GM12878 (cell line): Measurements from ENCODE around the gene NUBP1. TPM values are rescaled to one million over a fixed set of nuclear protein-coding genes. Genes with fewer than 3 reads are reported as not detected.

ENCODE experiments used
- BCL3 ChIP-seq: IDR thresholded peaks from 2 replicates; pipeline ENCODE4 v1.6.1; 2011; ENCODE audit warnings: borderline replicate concordance, low read depth, mild to moderate bottlenecking, moderate library complexity, low read length; ENCODE audit not compliant: insufficient read depth, poor library complexity, severe bottlenecking
- BRCA1 ChIP-seq: IDR thresholded peaks from 2 replicates; pipeline ENCODE4 v1.6.1; 2011; ENCODE audit warnings: low read depth, low read length, improper control_type of control experiment
- CEBPB ChIP-seq, 2 experiments: fragments of 150-350 bp in 1 of 2; IDR thresholded peaks; 2 replicates each; pipeline ENCODE4 v1.6.1; 2012 to 2014; ENCODE audit warnings: low read depth in 2 of 2, low read length in 2 of 2, borderline replicate concordance in 1 of 2, inconsistent platforms in 1 of 2
- CREM ChIP-seq: IDR thresholded peaks from 2 replicates; pipeline ENCODE4 v1.6.1; 2014; ENCODE audit warnings: antibody characterized with exemption, low read depth
- CUX1 ChIP-seq: IDR thresholded peaks from 2 replicates; pipeline ENCODE4 v1.6.1; 2012; ENCODE audit warnings: improper control_type of control experiment, low read depth, low read length; ENCODE audit not compliant: insufficient replicate concordance
- GABPA ChIP-seq: IDR thresholded peaks from 2 replicates; pipeline ENCODE4 v1.6.1; 2014; ENCODE audit warnings: antibody characterized with exemption, low read depth, mild to moderate bottlenecking, inconsistent platforms
- HDGF ChIP-seq: fragments of 450-650 bp; IDR thresholded peaks from 2 replicates; pipeline ENCODE4 v1.6.1; 2016; ENCODE audit warnings: antibody characterized with exemption
- IKZF2 ChIP-seq, 2 experiments: fragments of 450-650 bp; IDR thresholded peaks; 2 replicates each; pipeline ENCODE4 v1.6.1; 2017; ENCODE audit warnings: mild to moderate bottlenecking in 2 of 2, moderate library complexity in 2 of 2
- JUNB ChIP-seq: IDR thresholded peaks from 2 replicates; pipeline ENCODE4 v1.6.1; 2016; ENCODE audit warnings: antibody characterized with exemption, mild to moderate bottlenecking
- KDM1A ChIP-seq: fragments of 200-600 bp; sonication (generic); IDR thresholded peaks from 2 replicates; pipeline ENCODE4 v1.6.1; 2016; ENCODE audit warnings: borderline replicate concordance
- MYC ChIP-seq: IDR thresholded peaks from 2 replicates; pipeline ENCODE4 v1.6.1; 2011; ENCODE audit warnings: mild to moderate bottlenecking, low read length, moderate library complexity, inconsistent platforms; ENCODE audit not compliant: insufficient read depth, insufficient replicate concordance, insufficient read length, severe bottlenecking
- NFYB ChIP-seq: IDR thresholded peaks from 2 replicates; pipeline ENCODE4 v1.6.1; 2011; ENCODE audit warnings: low read depth, mild to moderate bottlenecking, low read length, improper control_type of control experiment, moderate library complexity; ENCODE audit not compliant: insufficient read depth
- NKRF ChIP-seq: fragments of 450-650 bp; conservative IDR thresholded peaks from 2 replicates; pipeline ENCODE4 v1.6.1; 2017; ENCODE audit warnings: mild to moderate bottlenecking, moderate library complexity
- NR2C2 ChIP-seq: IDR thresholded peaks from 2 replicates; pipeline ENCODE4 v1.6.1; 2011; ENCODE audit warnings: borderline replicate concordance, low read depth; ENCODE audit not compliant: control insufficient read depth, insufficient read length
- PKNOX1 ChIP-seq: fragments of 450-650 bp; IDR thresholded peaks from 2 replicates; pipeline ENCODE4 v1.6.1; 2016; ENCODE audit warnings: mild to moderate bottlenecking
- RCOR1 ChIP-seq: conservative IDR thresholded peaks from 2 replicates; pipeline ENCODE4 v1.6.1; 2012; ENCODE audit warnings: low read depth, low read length, improper control_type of control experiment
- SMAD1 ChIP-seq: fragments of 450-650 bp; IDR thresholded peaks from 2 replicates; pipeline ENCODE4 v1.6.1; 2018; ENCODE audit warnings: mild to moderate bottlenecking, low read depth; ENCODE audit not compliant: partially characterized antibody
- YY1 ChIP-seq: IDR thresholded peaks from 2 replicates; pipeline ENCODE4 v1.6.1; 2011; ENCODE audit warnings: low read depth, mild to moderate bottlenecking, low read length
- ZBTB33 ChIP-seq: fragments of 450-650 bp; IDR thresholded peaks from 2 replicates; pipeline ENCODE4 v1.6.1; 2017; ENCODE audit warnings: mild to moderate bottlenecking
- polyA plus RNA-seq, 11 experiments: library from polyadenylated mRNA; depleted of rRNA in 4 of 11; unstranded in 6 of 11; stranded (reverse) in 5 of 11; fragments of >200 nt; fragmentation: Nextera tagmentation in 4 of 11; fragmentation: Illumina TruSeq in 1 of 11; extraction: Ambion mirVana in 4 of 11; extraction: Trizol in 1 of 11; gene quantifications; 1 replicate in 1 of 11; 2 replicates in 10 of 11; pipeline versions ENCODE4 v1.2.1 to v1.2.3, GENCODE V29; 2011 to 2016; ENCODE audit warnings: inconsistent platforms in 2 of 11, missing spikeins in 2 of 11, low read depth in 1 of 11
- total RNA-seq, 4 experiments: library from RNA; depleted of rRNA in 3 of 4; stranded (reverse); fragments of >200 nt in 3 of 4; fragmentation: Illumina TruSeq in 1 of 4; extraction: Trizol in 1 of 4; gene quantifications; 2 replicates each; pipeline versions ENCODE4 v1.2.1 to v1.2.3, GENCODE V29; 2013 to 2021

Gene NUBP1
- total and polyA plus RNA-seq, 10 of the 15 experiments (the other 5 are each of a cell fraction or from before 2014, with no cell fraction given) = 31.0 to 74.9 (median 58.3) TPM

- no peak for TF ChIP-seq BCL3
- TF ChIP-seq MYC = no peak
- peak; percentile 70 for TF ChIP-seq JUNB
- TF ChIP-seq HDGF = no peak
- TF ChIP-seq KDM1A = no peak
- no peak for TF ChIP-seq NKRF
- no peak for TF ChIP-seq NFYB
- no peak for TF ChIP-seq YY1
- no peak for TF ChIP-seq CUX1
- TF ChIP-seq CREM = no peak
- no peak for TF ChIP-seq RCOR1
- TF ChIP-seq BRCA1 = no peak
- no peak for TF ChIP-seq PKNOX1
- TF ChIP-seq CEBPB (IDR thresholded peaks at IDR 0.05; ENCODE audit: borderline replicate concordance in 1 of 2, low read depth in 2 of 2, low read length in 2 of 2) = no peak
- no peak for TF ChIP-seq ZBTB33
- 0 out of 2 replicates have a peak, but pooled peaks have one; percentile 11 for TF ChIP-seq GABPA
- TF ChIP-seq SMAD1 = no peak
- no peak for TF ChIP-seq IKZF2 (IDR thresholded peaks at IDR 0.05)
- no peak for TF ChIP-seq NR2C2
Observed at GRCh38 chr16:10805334-10805733, 61.7 kb downstream of the NUBP1 start (continued).
